ENCODE measurements around the gene DSCAM. TPM values are rescaled to one million over a fixed set of nuclear protein-coding genes. Genes with fewer than 3 reads are reported as not detected.

Gene DSCAM
- polyA plus RNA-seq, 1 donor, result 0.85 TPM

GRCh38 chr21:40603774-40604173 is 243.2 kb downstream of the DSCAM start:
- no peak overlapping the region for H3K27ac ChIP-seq (ENCODE audit: low read length)
- H3K4me3 ChIP-seq (ENCODE audit: low read length), result no peak overlapping the region
- 82% methylated on average over 1 of the region's 1 CpG for WGBS (ENCODE audit: insufficient coverage, low lambda C conversion rate)
- no peaks in the 10 kb centered on the region for H3K9me3 ChIP-seq (ENCODE audit: control insufficient read depth, low read depth, low read length)
- no peaks in the 10 kb centered on the region for H3K4me1 ChIP-seq (ENCODE audit: control insufficient read depth, insufficient read depth, low read length)
- H3K36me3 ChIP-seq (ENCODE audit: control insufficient read depth, insufficient read depth, low read length), result no peaks in the 10 kb centered on the region
- no peaks in the 10 kb centered on the region for H3K27me3 ChIP-seq (ENCODE audit: control insufficient read depth, insufficient read depth, low read length)
- no peak for DNase-seq

DNA sequence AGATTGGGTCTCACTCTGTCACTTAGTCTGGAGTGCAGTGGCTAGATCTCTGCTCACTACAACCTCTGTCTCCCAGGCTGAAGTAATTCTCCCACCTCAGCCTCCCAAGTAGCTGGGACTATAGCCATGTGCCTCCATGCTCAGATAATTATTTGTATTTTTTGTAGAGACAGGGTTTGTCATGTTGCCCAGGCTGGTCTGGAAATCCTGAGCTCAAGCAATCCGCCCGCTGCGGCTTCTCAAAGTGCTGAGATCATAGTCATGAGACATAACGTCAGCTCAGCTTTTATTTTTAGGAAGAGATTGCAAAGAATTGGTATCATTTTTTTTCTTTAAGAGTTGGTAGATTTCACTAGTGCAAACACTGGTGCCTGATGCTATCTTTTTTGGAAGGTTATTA is 244.9 kb downstream of the DSCAM start:
- Histone ChIP-seq H3K4me3 (ENCODE audit: low read length) (no peak overlapping the region), H3K36me3 (ENCODE audit: control insufficient read depth, insufficient read depth, low read length) (no peaks in the 10 kb centered on the region), H3K27me3 (ENCODE audit: control insufficient read depth, insufficient read depth, low read length) (no peaks in the 10 kb centered on the region), H3K27ac (ENCODE audit: low read length) (no peak overlapping the region), H3K4me1 (ENCODE audit: control insufficient read depth, insufficient read depth, low read length) (no peaks in the 10 kb centered on the region), H3K9me3 (ENCODE audit: control insufficient read depth, low read depth, low read length) (no peaks in the 10 kb centered on the region)
- no peak for DNase-seq
- 100% methylated on average over 1 of the region's 4 CpGs for WGBS (ENCODE audit: insufficient coverage, low lambda C conversion rate)

DNA sequence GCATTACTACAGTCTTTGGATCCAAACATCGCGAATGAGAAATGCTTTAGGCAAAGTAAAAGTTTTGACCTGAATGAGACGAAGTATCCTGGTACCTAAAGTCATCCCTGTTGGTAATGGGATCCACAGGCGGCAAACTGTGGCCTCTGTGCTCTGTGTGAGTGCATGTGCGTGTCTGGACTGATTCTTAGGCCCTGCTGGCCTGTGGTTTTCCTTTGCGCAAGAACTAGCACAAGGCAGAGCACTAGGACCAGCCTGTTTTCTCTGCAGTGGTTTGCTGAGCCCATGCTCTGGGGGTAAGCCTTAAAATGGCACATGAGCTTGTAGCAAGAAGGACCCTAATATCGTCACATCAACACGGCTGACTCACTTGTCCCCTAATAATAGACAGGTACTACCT is 251.2 kb downstream of the DSCAM start:
- Histone ChIP-seq H3K9me3 (ENCODE audit: control insufficient read depth, low read depth, low read length) (no peaks in the 10 kb centered on the region), H3K4me1 (ENCODE audit: control insufficient read depth, insufficient read depth, low read length) (no peaks in the 10 kb centered on the region), H3K36me3 (ENCODE audit: control insufficient read depth, insufficient read depth, low read length) (no peaks in the 10 kb centered on the region), H3K27me3 (ENCODE audit: control insufficient read depth, insufficient read depth, low read length) (no peaks in the 10 kb centered on the region), H3K27ac (ENCODE audit: low read length) (no peak overlapping the region), H3K4me3 (ENCODE audit: low read length) (no peak overlapping the region)
- no peak for DNase-seq
- 100% methylated on average over 3 of the region's 8 CpGs for WGBS (ENCODE audit: insufficient coverage, low lambda C conversion rate)

DNA sequence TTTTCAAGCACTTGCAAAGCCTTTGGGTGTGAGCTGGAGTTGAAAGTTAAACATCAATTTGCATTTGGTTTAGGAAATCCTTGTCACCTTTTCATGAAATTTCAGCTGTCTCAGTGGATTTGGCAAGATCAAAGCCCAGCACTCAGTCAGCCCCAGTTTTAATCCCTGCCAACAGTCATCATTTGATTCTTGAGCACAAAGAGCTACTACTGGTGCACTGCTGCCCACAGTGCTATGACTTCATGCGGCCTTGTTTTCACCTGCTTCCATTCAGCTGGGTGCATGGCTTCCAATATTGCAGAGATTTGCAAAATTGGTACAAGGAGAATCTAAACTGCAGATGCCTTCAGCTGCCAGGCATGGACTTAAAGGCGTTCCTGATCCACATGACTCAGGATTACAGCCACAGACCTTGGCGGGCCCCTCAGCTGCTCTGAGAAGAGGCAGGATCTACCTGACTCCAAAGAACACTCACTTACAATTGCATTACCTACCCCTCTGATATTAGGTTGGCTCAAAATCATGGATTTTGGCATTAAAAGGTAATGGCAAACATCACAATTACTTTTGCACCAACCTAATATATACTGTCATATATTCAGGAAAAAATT is 259.1 kb downstream of the DSCAM start:
- no peak for DNase-seq
- H3K9me3 ChIP-seq (ENCODE audit: control insufficient read depth, low read depth, low read length), result no peaks in the 10 kb centered on the region
- H3K4me3 ChIP-seq (ENCODE audit: low read length), result no peak overlapping the region
- H3K27ac ChIP-seq (ENCODE audit: low read length), result no peak overlapping the region
- H3K27me3 ChIP-seq (ENCODE audit: control insufficient read depth, insufficient read depth, low read length), result no peaks in the 10 kb centered on the region
- H3K36me3 ChIP-seq (ENCODE audit: control insufficient read depth, insufficient read depth, low read length), result no peaks in the 10 kb centered on the region
- WGBS (ENCODE audit: insufficient coverage, low lambda C conversion rate), result no CpG with 5 or more reads among the region's 3 CpGs
- H3K4me1 ChIP-seq (ENCODE audit: control insufficient read depth, insufficient read depth, low read length), result no peaks in the 10 kb centered on the region

DNA sequence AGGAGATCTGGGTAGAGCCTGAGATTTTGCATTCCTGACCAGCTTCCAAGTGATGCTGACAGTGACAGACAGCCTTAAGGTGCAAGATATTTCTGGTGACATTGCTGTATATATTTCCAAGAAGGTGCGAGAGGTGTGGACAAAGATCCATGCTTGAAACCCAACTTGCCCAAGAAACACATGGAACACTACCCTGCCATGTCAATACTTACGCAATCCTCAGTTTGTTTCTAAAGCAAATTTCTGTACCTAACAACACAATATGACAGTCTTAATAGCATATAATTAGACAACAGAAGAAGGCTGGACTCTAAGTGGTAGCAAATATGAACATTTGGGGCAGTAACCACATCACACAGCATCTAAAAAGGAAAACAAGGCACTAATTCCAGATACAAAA is 260.4 kb downstream of the DSCAM start:
- no peak overlapping the region for H3K27ac ChIP-seq (ENCODE audit: low read length)
- DNase-seq, result no peak
- WGBS (ENCODE audit: insufficient coverage, low lambda C conversion rate), result no CpG with 5 or more reads among the region's 2 CpGs
- no peaks in the 10 kb centered on the region for H3K4me1 ChIP-seq (ENCODE audit: control insufficient read depth, insufficient read depth, low read length)
- no peaks in the 10 kb centered on the region for H3K9me3 ChIP-seq (ENCODE audit: control insufficient read depth, low read depth, low read length)
- H3K27me3 ChIP-seq (ENCODE audit: control insufficient read depth, insufficient read depth, low read length), result no peaks in the 10 kb centered on the region
- H3K36me3 ChIP-seq (ENCODE audit: control insufficient read depth, insufficient read depth, low read length), result no peaks in the 10 kb centered on the region
- no peak overlapping the region for H3K4me3 ChIP-seq (ENCODE audit: low read length)

GRCh38 chr21:40577285-40578043 is 269.5 kb downstream of the DSCAM start:
- Histone ChIP-seq H3K4me1 (ENCODE audit: control insufficient read depth, insufficient read depth, low read length) (no peaks in the 10 kb centered on the region), H3K9me3 (ENCODE audit: control insufficient read depth, low read depth, low read length) (no peaks in the 10 kb centered on the region), H3K27ac (ENCODE audit: low read length) (no peak overlapping the region), H3K36me3 (ENCODE audit: control insufficient read depth, insufficient read depth, low read length) (no peaks in the 10 kb centered on the region), H3K27me3 (ENCODE audit: control insufficient read depth, insufficient read depth, low read length) (no peaks in the 10 kb centered on the region), H3K4me3 (ENCODE audit: low read length) (no peak overlapping the region)
- WGBS (ENCODE audit: insufficient coverage, low lambda C conversion rate), result 70% methylated on average over 2 of the region's 27 CpGs
- DNase-seq, result no peak

DNA sequence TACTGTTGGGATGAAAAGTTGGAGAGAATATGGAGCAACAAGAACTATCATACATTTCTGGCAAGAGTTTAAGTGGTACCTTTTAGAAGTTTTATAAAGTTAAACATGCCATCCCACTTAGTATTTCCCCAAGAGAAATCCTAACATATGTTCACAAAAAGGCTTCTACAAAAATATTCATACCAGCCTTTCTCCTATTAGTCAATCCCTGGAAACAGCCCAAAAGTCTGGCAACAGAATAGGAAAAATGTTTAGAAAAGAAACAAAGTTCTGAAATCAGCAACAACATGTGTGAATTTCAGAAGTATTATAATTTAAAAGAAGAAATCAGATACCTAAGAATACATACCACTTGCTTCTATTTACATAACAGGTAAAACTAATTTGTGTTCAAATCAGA is 271.0 kb downstream of the DSCAM start:
- no peaks in the 10 kb centered on the region for H3K4me1 ChIP-seq (ENCODE audit: control insufficient read depth, insufficient read depth, low read length)
- no peaks in the 10 kb centered on the region for H3K27me3 ChIP-seq (ENCODE audit: control insufficient read depth, insufficient read depth, low read length)
- no peak overlapping the region for H3K27ac ChIP-seq (ENCODE audit: low read length)
- no peak overlapping the region for H3K4me3 ChIP-seq (ENCODE audit: low read length)
- no peaks in the 10 kb centered on the region for H3K9me3 ChIP-seq (ENCODE audit: control insufficient read depth, low read depth, low read length)
- no peak for DNase-seq
- H3K36me3 ChIP-seq (ENCODE audit: control insufficient read depth, insufficient read depth, low read length), result no peaks in the 10 kb centered on the region

- no CpG with 5 or more reads among the region's 7 CpGs for WGBS (ENCODE audit: insufficient coverage, low lambda C conversion rate)
- Histone ChIP-seq H3K27me3 (ENCODE audit: control insufficient read depth, insufficient read depth, low read length) (no peaks in the 10 kb centered on the region), H3K27ac (ENCODE audit: low read length) (no peak overlapping the region), H3K36me3 (ENCODE audit: control insufficient read depth, insufficient read depth, low read length) (no peaks in the 10 kb centered on the region), H3K4me1 (ENCODE audit: control insufficient read depth, insufficient read depth, low read length) (no peaks in the 10 kb centered on the region), H3K9me3 (ENCODE audit: control insufficient read depth, low read depth, low read length) (no peaks in the 10 kb centered on the region), H3K4me3 (ENCODE audit: low read length) (no peak overlapping the region)
- DNase-seq, result no peak
Observed at GRCh38 chr21:40569357-40569756, 277.6 kb downstream of the DSCAM start.

DNA sequence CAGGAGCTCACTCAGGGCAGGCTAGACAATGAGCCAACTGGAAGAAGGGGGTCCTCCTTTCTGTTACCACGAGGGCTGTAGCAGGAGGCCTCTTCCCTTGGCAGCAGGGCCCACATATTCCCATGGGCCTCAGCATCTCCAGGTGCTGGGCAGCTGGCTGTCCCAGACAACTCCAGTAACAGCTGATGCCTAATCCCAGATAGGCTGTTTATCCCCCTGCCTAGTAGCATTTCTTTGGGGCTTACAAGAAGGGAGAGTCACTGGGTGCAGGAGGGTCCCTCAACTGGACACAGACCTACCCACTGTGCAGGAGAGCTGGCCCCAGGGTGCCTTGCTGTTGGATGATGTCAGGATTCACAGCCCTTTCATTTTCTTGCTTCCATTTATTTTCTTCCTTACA is 278.2 kb downstream of the DSCAM start:
- Histone ChIP-seq H3K9me3 (ENCODE audit: control insufficient read depth, low read depth, low read length) (no peaks in the 10 kb centered on the region), H3K4me3 (ENCODE audit: low read length) (no peak overlapping the region), H3K27ac (ENCODE audit: low read length) (no peak overlapping the region), H3K27me3 (ENCODE audit: control insufficient read depth, insufficient read depth, low read length) (no peaks in the 10 kb centered on the region), H3K36me3 (ENCODE audit: control insufficient read depth, insufficient read depth, low read length) (no peaks in the 10 kb centered on the region), H3K4me1 (ENCODE audit: control insufficient read depth, insufficient read depth, low read length) (no peaks in the 10 kb centered on the region)
- no CpG with 5 or more reads among the region's 1 CpG for WGBS (ENCODE audit: insufficient coverage, low lambda C conversion rate)
- DNase-seq, result no peak

- Histone ChIP-seq H3K4me3 (ENCODE audit: low read length) (no peak overlapping the region), H3K27ac (ENCODE audit: low read length) (no peak overlapping the region), H3K36me3 (ENCODE audit: control insufficient read depth, insufficient read depth, low read length) (no peaks in the 10 kb centered on the region), H3K27me3 (ENCODE audit: control insufficient read depth, insufficient read depth, low read length) (no peaks in the 10 kb centered on the region), H3K9me3 (ENCODE audit: control insufficient read depth, low read depth, low read length) (no peaks in the 10 kb centered on the region), H3K4me1 (ENCODE audit: control insufficient read depth, insufficient read depth, low read length) (no peaks in the 10 kb centered on the region)
- WGBS (ENCODE audit: insufficient coverage, low lambda C conversion rate), result 65% methylated on average over 2 of the region's 3 CpGs
- no peak for DNase-seq
Observed at GRCh38 chr21:40567501-40567900, 279.5 kb downstream of the DSCAM start.

DNA sequence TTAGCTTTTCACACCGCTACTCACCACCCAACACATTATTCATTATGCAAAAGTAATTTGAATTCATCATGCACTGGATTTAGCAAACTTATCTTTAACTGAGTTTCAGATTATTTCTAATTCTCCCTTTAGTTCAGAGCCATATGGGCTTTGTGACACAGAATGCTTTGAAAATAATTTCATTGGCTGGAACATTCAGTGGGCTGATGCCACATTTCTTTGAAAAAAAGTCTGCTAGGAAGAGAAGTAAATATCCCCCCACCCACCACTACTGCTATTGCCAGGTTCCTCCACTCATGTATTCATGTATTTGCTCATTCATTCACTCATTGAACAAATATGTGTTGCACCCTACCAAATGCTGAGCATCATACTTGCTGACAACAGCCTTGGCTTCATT is 280.5 kb downstream of the DSCAM start:
- no peaks in the 10 kb centered on the region for H3K36me3 ChIP-seq (ENCODE audit: control insufficient read depth, insufficient read depth, low read length)
- 0% methylated on average over 1 of the region's 1 CpG for WGBS (ENCODE audit: insufficient coverage, low lambda C conversion rate)
- no peak overlapping the region for H3K27ac ChIP-seq (ENCODE audit: low read length)
- no peak overlapping the region for H3K4me3 ChIP-seq (ENCODE audit: low read length)
- H3K9me3 ChIP-seq (ENCODE audit: control insufficient read depth, low read depth, low read length), result no peaks in the 10 kb centered on the region
- H3K27me3 ChIP-seq (ENCODE audit: control insufficient read depth, insufficient read depth, low read length), result no peaks in the 10 kb centered on the region
- no peaks in the 10 kb centered on the region for H3K4me1 ChIP-seq (ENCODE audit: control insufficient read depth, insufficient read depth, low read length)
- DNase-seq, result no peak

Data from large intestine (tissue), 3 donors.